NCI-H1694 treated with DMSO at 0.1 percent for 48 hours (cell line): Measurements from ENCODE around the gene TCF25.

Source experiments
- DNase-seq: peaks from one replicate; lab custom pipeline; 2025; lab: John Stamatoyannopoulos, UW

TCF25 gene

DNA sequence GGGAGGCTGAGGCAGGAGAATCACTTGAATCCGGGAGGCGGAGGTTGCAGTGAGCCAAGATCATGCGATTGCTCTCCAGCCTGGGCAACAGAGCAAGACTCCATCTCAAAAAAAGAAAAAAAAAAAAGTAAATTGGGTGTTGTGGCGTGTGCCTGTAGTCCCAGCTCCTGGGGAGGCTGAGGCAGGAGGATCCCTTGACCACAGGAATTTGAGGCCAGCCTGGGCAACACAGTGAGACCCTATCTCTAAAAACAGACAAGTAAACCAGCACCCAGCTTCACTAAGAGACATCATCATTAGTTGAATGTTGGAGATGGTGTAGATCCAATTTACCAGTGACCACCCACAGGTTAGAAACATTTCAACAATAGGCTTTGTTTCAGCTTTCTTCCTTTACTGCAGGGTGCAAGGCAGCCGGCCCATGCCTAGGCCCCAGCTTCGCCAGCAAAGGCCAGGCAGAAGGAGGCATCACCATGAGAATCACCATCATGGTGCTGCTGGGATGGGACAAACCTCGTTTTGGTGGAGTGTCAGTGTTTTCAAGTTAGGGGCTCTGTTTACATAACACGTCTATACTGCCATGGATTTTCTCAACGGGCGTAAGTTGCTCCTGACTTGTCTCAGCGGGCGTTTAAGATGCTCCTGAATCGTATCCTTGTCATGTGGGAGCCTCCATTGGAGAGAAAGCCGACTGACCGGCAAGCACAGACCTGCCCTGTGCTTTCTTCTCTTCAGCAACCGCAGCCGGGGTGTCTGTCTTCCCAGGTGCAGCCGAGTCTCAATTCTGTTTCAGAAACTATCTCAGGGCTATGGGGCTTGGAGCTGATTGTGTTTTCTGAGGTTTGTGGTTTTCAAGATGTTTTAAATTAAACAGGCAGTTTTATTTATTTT is 7.3 kb downstream of the TCF25 start:
- no peak for DNase-seq

DNA sequence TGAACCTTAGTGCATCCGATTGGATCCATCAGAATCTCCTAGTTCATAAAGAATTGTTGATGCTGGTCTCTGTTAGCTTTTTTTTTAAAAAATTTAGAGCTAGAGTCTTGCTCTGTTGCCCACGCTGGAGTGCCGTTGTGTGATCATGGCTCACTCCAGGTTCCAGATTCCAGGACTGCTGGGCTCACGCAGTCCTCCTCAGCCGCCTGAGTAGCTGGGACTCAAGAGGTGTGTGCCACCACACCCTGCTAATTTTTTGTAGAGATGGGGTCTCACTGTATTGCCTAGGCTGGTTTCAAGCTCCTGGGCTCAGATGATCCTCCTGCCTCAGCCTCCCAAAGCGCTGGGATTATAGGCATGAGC is 8.0 kb downstream of the TCF25 start:
- no peak for DNase-seq

DNA sequence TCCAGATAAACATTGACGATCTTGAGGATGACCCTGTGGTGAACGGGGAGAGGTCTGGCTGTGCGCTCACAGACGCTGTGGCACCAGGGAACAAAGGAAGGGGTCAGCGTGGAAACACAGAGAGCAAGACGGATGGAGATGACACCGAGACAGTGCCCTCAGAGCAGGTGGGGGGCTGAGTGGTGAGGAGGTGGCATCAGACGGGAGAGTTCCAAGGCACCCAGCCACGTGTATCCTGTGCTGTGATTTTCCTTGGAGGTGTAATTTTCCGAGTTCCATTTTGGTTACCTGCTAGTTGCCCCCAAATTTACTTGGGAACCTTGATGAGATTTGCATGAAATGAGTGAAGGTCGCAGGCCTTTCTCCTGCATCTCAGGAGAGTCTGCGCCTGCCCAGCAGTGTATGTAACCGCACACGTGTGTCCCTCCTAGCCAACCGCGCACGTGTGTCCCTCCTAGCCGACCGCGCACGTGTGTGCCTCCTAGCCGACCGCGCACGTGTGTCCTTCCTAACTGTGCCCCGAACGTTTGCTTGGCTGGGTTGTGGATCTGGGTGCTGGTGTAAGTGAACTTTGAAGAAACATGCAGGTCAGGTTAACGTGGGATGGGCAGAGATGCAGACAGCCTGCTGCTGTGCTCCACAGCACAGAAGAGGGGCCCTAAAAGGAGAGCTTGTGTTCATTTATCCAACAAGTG is 10.1 kb downstream of the TCF25 start:
- no peak for DNase-seq

DNA sequence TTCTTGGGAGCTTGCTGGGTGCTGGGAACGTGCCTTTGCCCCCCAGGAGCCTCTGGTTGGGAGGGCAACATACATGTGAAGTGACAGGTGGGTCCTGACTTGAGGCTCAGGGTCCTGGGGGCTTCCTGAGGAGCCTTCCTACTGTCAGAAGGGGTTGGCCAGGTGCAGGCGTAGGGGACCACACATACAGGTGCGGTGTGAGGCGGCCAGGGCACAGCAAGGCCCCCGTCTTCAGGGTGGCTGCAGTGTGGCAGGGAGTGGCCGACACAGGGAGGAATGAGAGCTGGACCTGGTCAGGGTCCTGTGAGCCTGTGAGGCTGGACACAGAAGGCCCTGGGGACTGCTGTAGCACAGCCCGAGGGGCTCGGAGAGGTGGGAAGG is 10.6 kb downstream of the TCF25 start:
- no peak for DNase-seq

DNA sequence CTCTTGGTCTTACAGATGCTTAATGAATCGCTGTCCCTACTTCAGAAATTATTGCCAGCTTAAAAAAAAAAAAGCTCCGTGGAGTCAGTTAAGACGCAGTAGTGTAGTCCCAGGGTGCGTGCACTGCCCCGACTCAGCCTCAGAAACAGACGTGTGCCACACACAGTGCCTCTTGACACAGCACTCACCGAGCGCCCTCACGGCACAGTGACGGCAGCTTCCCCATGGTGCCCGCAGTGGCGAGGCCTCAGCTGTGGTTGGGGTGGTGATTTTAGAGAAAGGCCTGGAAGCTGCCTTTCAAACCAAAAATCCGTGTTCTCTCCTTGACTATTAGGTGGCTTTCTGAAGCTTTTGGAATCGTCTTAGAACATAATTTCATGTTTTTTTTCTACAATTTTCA is 13.9 kb downstream of the TCF25 start:
- DNase-seq = no peak

DNA sequence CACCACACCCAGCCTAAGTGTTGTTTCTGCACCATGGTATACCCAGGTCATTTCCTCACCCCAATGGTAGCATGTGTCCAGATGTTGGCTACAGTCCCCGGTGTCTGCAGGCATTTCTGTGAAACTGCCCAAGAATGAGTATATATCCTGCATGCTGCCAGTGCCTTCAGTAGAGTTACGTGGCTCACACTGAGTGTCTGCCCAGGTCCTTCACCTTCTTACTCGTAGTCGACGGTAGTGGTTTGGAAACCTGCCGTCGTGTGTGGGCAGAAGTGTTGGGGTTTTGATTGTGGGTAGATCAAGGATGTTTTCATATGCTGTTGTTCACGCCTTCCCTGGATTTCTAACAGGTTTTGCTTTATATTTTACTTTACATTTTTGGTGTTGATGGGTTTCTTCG is 16.8 kb downstream of the TCF25 start:
- DNase-seq = no peak

DNA sequence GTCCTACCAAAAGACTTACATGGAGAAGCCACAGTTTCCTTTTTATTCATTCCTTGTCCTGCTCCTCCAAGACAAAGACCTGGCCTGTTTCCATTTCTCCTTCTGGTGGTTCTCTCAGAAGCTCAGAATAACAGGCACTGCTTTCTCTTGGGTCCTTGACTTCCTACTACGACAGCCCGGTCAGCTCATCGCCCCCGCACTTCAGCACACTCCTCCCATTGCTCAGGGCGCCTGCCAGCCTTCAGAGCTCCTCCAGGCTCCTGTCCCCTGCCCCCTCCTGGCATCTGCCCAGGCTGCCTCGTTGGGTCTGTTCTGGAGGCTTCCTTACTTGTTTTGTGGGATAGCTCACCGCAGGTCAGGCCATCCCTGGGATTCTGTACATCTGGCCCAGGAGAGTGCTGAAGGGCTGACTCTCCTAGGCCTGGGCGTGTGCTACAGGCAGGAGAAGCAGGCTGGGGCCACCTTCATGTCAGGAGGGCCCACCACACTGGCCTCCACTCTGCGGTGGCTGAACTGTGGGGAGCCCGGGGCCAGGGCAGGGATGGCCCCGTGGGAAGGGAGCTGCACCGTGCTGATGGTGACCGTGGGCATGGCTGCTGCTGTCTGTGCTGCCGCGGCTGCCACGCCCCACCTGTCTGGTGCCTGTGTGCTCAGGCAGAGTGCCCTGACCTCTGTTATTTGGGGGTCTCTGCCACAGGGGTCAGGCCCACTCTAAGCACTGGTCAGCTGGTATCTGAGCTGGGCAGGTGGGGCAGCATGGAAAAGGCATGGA is 17.7 kb downstream of the TCF25 start:
- DNase-seq = no peak

DNA sequence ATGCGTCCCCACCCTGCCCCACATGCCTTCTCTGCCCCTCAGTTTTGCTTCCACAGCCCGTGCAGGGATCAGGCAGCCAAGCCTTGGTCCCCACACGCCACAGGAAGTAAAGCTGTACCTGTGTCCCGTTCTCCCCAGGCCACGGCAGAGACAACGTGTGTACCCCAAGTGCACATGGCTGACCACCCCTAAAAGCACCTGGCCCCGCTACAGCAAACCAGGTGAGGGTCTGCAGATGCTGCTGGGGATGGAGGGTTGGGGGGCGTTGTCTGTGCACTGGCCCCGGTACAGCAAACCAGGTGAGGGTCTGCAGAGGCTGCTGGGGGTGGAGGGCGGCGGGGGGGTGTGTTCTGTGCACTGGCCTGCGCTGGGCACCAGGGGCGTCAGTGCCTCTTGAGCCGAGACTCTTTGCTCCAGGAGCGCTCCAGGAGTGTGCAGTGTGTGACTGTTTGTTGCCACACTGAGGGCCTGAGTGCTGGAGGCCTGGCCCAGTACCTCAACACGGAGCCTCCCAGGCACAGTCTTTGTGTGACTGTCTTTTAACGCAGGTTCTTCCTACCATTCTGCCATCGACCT is 18.8 kb downstream of the TCF25 start:
- no peak for DNase-seq

DNA sequence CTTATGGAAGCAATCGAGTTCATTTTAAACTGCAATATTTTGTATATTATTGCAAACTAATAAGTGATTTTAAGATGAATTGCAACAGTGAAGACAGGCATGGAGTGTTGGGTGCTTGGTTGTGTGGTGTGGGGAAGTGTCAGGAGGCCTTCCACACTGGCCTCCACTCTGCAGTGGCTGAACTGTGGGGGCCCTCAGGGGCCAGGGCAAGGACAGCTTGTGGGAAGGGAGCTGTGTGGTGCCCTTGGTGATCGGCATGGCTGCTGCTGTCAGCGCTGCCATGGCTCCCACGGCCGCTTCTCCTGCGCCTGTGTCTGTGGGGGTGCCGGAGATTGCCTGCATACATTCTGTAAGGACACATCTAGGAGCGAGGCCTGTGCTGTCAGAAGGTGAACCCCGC is 19.2 kb downstream of the TCF25 start:
- no peak for DNase-seq

DNA sequence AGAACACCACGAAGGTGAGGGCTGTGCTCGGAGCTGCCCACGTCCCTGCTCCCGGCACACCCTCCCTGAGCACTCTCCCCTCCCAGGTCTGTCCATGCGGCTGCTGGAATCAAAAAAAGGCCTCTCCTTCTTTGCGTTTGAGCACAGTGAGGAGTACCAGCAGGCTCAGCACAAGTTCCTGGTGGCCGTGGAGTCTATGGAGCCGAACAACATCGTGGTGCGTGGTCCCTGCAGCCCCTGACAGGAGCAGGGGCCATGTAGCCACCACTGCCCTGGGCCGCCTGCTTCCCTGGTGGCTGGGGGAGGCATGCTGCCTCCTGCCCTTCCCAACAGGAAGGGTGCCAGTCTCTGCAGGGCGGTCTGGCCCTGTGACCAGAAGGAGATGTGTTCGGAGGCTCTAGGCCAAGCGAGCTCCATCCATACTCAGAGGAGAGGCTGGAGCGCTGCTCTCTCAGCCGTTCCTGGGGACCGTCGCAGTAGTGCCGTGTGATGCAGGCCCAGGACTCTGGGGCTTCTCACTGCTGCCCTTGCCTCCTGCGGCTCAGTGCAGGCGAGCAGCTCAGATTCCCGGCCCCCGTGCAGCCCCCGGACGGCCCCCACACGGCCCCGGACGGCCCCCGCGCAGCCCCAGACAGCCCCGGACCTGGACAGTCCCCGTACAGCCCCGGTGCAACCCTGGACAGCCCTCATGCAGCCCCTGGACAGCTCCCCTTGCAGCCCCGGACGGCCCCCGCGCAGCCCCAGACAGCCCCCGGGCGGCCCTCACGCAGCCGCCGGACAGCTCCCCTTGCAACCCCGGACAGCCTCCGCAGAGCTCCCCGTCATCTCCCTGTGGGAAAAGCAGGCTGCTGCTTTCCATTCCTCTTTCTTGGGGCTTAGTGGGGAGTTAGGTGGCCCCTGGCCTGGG is 20.5 kb downstream of the TCF25 start:
- no peak for DNase-seq

DNA sequence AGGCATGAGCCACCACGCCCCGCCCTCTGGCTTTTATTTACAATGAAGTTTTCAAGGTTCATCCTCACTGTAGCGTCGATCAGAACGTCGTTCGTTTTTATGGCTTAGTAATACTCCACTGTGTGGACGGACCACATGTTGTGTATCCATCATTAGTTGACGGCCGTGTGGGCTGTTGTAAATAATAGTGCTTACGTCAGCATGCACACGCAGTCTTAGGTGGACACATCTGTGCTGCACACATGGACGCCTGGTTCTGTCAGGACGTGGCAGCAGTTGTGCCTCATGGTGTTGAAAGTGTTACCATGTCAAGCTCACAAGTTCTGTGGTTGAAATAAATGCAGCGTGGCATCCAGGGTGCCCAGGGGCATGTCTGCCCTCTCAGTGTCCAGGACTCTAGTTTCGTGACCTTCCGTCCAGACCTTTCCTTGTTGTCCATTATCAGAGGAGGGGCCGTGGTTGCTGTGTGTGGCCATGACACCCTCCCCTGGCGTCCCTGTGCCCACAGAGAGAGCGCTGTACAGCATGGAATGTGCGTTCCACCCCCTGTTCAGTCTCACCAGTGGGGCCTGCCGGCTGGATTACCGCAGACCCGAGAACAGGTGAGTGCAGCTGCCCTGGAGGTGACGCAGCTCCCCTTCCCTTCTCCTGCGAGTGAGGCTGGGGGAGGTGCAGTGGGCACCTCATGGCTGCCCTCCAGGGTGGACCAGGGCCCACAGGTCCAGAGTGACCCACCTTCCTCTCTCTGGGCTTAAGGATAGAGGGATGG is 22.3 kb downstream of the TCF25 start:
- DNase-seq = no peak

DNA sequence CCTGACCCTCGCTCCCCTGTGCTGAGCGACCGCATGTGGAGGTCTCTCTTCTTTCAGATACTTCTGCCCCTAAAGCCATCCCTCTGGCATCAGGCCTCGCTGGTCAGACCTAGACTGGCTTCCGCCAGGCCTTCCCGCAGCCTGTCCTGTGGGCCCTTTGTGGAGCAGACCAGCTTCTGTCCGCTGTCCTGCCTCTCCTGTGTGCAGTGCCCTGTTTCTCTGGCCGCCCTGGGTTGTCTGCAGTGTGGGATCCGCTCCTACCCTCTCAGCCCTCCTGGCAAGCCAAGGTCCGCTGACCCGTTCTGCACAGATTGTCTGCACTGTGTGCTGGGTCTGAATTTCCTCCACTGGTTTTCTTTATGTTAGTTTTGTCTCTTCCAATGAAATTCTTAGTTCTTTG is 23.8 kb downstream of the TCF25 start:
- no peak for DNase-seq

DNA sequence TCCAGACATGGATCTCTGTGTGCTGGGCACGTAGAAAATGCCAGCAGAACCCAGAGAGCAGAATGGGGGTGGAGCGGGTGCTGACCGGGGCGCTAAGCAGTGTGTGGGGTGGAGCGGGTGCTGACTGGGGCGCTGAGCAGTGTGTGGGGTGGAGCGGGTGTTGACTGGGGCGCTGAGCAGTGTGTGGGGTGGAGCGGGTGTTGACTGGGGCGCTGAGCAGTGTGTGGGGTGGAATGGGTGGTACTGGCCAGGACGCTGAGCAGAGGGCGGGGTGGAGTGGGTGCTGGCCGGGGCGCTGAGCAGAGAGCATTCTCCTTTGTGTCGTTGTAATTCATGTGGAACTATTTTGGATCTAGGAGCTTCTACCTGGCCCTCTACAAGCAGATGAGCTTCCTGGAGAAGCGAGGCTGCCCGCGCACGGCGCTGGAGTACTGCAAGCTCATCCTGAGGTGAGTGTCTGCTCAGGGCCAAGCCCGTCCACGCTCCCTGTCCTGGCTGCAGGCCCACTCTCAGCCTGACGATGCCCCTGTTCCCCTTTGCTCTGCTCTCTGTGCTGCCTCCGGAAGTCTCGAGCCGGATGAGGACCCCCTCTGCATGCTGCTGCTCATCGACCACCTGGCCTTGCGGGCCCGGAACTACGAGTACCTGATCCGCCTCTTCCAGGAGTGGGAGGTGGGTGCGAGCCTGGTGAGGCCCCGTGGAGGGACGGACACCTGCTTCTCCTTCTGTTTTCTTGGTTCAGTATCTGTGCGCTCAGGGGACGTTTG is 25.0 kb downstream of the TCF25 start:
- DNase-seq = no peak

DNA sequence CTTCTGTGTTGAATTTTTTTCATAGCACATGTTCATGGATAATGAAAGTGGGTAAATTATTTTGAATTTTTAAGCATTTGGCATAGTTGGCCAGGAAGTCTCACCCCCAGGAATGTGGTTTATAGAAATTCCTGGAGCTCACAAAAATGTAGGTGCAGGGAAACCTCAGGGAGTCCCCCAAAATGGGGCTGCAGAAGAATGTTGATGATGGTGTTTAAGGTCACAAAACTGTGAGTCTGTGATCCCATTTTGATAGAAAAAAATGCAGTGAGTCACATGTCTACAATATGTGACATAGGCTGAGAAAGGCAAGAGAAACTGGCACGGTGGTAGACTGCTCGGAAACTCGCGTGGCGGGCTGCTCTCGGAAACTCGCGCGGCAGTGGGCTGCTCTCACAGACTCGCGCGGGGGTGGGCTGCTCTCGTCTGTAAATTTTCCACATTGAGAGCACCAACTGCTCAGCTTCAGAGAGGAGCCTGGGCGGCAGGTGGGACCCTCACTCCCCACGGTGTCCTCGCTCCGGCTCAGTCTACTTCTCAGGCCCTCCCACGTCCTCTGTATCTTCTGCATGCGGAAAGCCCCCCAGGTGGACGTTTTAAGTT is 26.6 kb downstream of the TCF25 start:
- no peak for DNase-seq

DNA sequence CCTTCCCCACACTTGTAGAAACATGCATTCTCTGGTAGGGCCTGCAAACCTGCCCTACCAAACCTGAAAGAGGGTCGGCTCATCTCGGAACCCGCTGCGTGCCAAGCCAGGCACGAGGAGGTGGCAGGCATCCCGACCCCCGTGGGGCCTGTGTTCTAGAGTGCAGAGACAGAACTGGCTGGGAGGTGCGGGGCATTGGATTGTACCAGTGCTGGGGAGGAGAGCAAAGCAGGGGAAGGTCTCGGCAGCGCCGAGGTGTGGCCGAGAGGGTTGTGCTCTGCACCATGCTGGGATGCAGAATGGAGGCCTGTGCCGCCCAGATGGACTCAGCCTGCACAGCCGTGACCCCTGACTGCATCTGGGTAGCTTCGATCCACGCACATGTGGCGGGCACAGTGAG is 27.5 kb downstream of the TCF25 start:
- no peak for DNase-seq

DNA sequence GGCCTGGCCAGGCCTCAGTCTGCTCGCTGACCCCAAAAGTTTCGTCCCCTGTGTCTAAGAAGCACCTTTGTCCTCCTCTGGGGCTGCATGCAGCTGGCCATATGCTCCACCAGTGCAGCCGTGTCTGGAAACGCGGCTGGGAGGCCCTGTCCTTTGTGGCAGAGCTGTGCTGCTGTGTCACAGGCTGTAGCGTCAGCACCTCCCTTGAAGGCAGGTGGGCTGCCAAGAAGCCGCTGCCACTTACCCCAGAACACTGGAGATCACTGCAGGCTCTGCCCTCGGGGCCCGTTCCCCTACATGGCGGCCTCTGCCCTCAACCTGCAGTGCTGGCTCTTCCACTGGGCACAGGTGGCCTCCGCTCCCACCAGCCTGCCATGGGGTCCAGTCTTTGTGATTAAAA is 29.6 kb downstream of the TCF25 start:
- DNase-seq = no peak

DNA sequence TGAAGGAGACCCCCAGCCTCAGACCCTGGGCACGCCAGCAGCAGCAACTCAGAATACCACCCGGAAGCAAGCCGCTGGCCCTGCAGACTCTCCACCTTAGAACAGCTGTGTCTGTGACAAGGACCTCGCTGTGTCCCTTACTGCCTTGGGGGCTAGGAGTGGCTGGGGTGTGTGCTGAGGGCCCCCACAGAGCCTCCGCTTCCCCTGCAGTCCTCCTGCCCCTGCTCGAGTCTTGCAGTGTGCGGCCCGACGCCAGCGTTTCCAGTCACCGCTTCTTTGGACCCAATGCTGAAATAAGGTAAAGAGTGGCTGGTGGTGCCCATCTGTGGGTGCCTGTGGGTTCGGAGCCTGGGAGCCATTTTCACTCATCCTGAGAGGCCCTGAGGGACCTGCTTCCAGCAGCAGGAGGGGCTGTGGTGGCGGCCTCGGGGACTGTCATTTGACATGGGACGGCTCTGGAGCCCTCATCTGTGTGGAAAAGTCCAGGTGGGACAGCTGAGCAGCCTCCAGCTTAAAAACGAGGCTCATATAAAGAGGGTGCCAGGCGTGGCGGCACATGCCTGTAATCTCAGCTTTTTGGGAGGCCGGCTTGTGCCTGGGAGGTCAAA is 30.6 kb downstream of the TCF25 start:
- DNase-seq = no peak

DNA sequence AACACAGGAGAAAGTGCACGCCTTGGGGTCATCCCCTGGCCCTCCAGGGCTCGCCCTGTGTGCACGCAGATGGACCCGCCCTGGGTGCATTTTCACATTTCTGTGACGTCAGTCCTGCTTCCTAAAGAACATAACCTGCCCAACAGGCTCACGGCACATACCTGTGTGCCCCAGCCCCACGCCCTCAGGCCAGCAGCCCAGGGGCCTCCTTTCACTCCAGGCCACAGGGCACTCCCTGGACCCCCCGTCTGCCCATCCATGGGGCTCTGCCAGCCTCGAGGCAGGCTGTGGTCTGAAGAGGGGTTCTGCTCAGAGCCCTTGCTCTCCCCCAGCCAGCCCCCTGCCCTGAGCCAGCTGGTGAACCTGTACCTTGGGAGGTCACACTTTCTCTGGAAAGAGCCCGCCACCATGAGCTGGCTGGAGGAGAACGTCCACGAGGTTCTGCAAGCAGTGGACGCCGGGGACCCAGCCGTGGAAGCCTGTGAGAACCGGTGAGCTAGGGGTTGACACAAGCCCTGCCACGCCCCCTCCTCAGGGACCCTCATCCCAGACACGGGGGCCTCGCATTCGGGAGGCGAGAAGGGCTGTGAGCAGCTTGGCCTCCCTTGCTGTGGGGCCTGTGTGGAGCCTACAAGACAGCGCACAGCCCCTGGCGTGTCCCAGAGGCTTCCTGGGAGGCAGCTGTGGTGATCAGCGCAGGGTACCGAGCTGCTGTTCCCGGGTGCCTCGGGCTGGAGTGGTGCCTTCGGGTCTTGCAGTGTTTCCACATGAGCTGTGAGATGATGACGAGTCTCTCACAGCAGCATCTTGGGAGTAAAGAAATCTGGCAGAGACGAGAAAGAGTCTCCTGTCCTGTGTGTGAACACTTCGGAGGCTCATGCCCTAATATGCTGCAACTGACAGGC is 31.5 kb downstream of the TCF25 start:
- DNase-seq = no peak
